K562 (cell line): ENCODE results near the gene IL1R1. TPM values are rescaled to one million over a fixed set of nuclear protein-coding genes. Genes with fewer than 3 reads are reported as not detected.

Experiments used
- ATAC-seq: fragments of 200-7000 bp; cut with Tn5 transposase; 3 replicates; pipeline ENCODE4 v1.9.1; 2020; ENCODE audit warnings: moderate library complexity
- BruUV-seq: library from RNA; stranded (reverse); fragments of 400-500 nt; replicated peaks from 2 replicates; lab custom pipeline; 2021; lab: Mats Ljungman, UMichigan
- CTCF ChIA-PET: fragments of 300-600 bp; formaldehyde crosslinking; extraction: SDS; loops from one replicate; lab custom pipeline; 2021; ENCODE audit warnings: low intra/inter-chr PET ratio; lab: Yijun Ruan, JAX
- POLR2A ChIA-PET: fragments of 300-600, 350-650 bp; sonication (Branson Sonifier 250); formaldehyde crosslinking; extraction: SDS; loops from one replicate; lab custom pipeline; 2021; ENCODE audit warnings: antibody characterized with exemption, inconsistent platforms; lab: Yijun Ruan, JAX
- DNase-seq, 4 experiments: peaks; one replicate each; pipeline versions ENCODE4 v3.0.0 to v3.0.0-alpha.2; 2011 to 2018; ENCODE audit warnings: low spot score in 3 of 4, mixed read lengths in 3 of 4; ENCODE audit errors: extremely low read depth in 1 of 4
- FAIRE-seq: peaks from 2 replicates; lab custom pipeline; 2011; peaks lifted over from hg19 to GRCh38; lab: Jason Lieb, UNC
- H2AFZ ChIP-seq: 2 replicates; pipeline ENCODE4 v1.6.0; 2011; ENCODE audit warnings: low read depth, low read length, control low read depth, inconsistent platforms
- H3K27ac ChIP-seq: fragments of 200-600 bp; 3 replicates; pipeline ENCODE4 v1.8.0; 2011; ENCODE audit warnings: low read depth, mild to moderate bottlenecking, control low read depth, inconsistent platforms, low read length, moderate library complexity, mixed read lengths; ENCODE audit errors: extremely low read depth
- H3K27me3 ChIP-seq, 2 experiments: fragments of 300-600 bp in 1 of 2; 2 replicates in 1 of 2; 3 replicates in 1 of 2; pipeline versions ENCODE4 v1.6.0 to v1.8.0; 2011; ENCODE audit warnings: inconsistent platforms in 2 of 2, low read length in 2 of 2, mild to moderate bottlenecking in 1 of 2, mixed read lengths in 1 of 2, moderate library complexity in 1 of 2; ENCODE audit not compliant: control insufficient read depth in 2 of 2, insufficient read depth in 2 of 2
- H3K36me3 ChIP-seq: fragments of 300-600 bp; 3 replicates; pipeline ENCODE4 v1.8.0; 2011; ENCODE audit warnings: mild to moderate bottlenecking, low read length, inconsistent platforms; ENCODE audit not compliant: control insufficient read depth, insufficient read depth
- H3K4me1 ChIP-seq, 2 experiments: fragments of 200-600 bp in 1 of 2; replicated peaks in 1 of 2; 2 replicates in 1 of 2; 3 replicates in 1 of 2; pipeline versions ENCODE4 v1.5.1 to v1.8.0; 2011; ENCODE audit warnings: inconsistent platforms in 2 of 2, low read length in 2 of 2, mild to moderate bottlenecking in 1 of 2, mixed read lengths in 1 of 2, moderate library complexity in 1 of 2; ENCODE audit not compliant: control insufficient read depth in 2 of 2, insufficient read depth in 2 of 2
- H3K4me2 ChIP-seq: 2 replicates; pipeline ENCODE4 v1.6.1; 2011; ENCODE audit warnings: low read length, control low read depth, inconsistent platforms, mixed read lengths; ENCODE audit not compliant: insufficient read depth
- H3K4me3 ChIP-seq: fragments of 200-600 bp; sonication (generic), shearing (Covaris generic); 2 replicates; pipeline ENCODE4 v1.5.1; 2016; ENCODE audit warnings: control low read depth, inconsistent platforms
- H3K79me2 ChIP-seq: fragments of 200-600 bp; 3 replicates; pipeline ENCODE4 v1.8.0; 2011; ENCODE audit warnings: low read length, inconsistent platforms; ENCODE audit not compliant: control insufficient read depth, insufficient read depth
- H3K9ac ChIP-seq, 2 experiments: 2 replicates each; pipeline versions ENCODE4 v1.6.0 to v1.6.1; 2011; ENCODE audit warnings: low read depth in 2 of 2, low read length in 2 of 2, control low read depth in 1 of 2, inconsistent platforms in 1 of 2, mild to moderate bottlenecking in 1 of 2, mixed read lengths in 1 of 2; ENCODE audit not compliant: insufficient read depth in 1 of 2
- H3K9me1 ChIP-seq: one replicate; pipeline ENCODE4 v1.6.0; 2011; ENCODE audit warnings: inconsistent platforms, mild to moderate bottlenecking, low read length, moderate library complexity; ENCODE audit not compliant: control insufficient read depth, insufficient read depth
- H3K9me3 ChIP-seq: replicated peaks from 2 replicates; pipeline ENCODE4 v1.5.1; 2011; ENCODE audit warnings: low read depth, low read length, inconsistent platforms; ENCODE audit not compliant: control insufficient read depth, insufficient read depth
- H4K20me1 ChIP-seq: replicated peaks from 2 replicates; pipeline ENCODE4 v1.6.1; 2011; ENCODE audit warnings: low read length, inconsistent platforms, mixed read lengths; ENCODE audit not compliant: control insufficient read depth, insufficient read depth
- C11orf30 ChIP-seq: fragments of 450-650 bp; IDR thresholded peaks from 2 replicates; pipeline ENCODE4 v1.6.1; 2016; ENCODE audit warnings: low read depth, mild to moderate bottlenecking
- CBX3 ChIP-seq, 2 experiments: IDR thresholded peaks; 1 replicate in 1 of 2; 2 replicates in 1 of 2; pipeline ENCODE4 v1.6.1; 2012; ENCODE audit warnings: inconsistent platforms in 2 of 2, low read length in 2 of 2, borderline replicate concordance in 1 of 2, control low read depth in 1 of 2
- ETS1 ChIP-seq: conservative IDR thresholded peaks from 2 replicates; pipeline ENCODE4 v1.6.1; 2011; ENCODE audit warnings: low read depth, mild to moderate bottlenecking, low read length; ENCODE audit not compliant: control insufficient read depth
- JUNB ChIP-seq: fragments of 450-650 bp; formaldehyde crosslinking; conservative IDR thresholded peaks from 2 replicates; pipeline ENCODE4 v1.4.0; 2020; ENCODE audit warnings: mild to moderate bottlenecking
- MCM7 ChIP-seq, 2 experiments: fragments of 450-650 bp; IDR thresholded peaks; 2 replicates each; pipeline ENCODE4 v1.6.1; 2016 to 2018
- POLR2H ChIP-seq: IDR thresholded peaks from 2 replicates; pipeline ENCODE4 v1.6.1; 2016; ENCODE audit warnings: missing genetic modification characterization, low read depth, mild to moderate bottlenecking, control low read depth, missing compliant biosample characterization, moderate library complexity
- SP1 ChIP-seq: sonication (generic); formaldehyde crosslinking; IDR thresholded peaks from 2 replicates; pipeline ENCODE4 v1.8.1; 2022; ENCODE audit warnings: mild to moderate bottlenecking, missing genetic modification reagents
- ZFP91 ChIP-seq: sonication (generic); formaldehyde crosslinking; IDR thresholded peaks from 2 replicates; pipeline ENCODE4 v1.8.0; 2022; ENCODE audit warnings: mild to moderate bottlenecking, missing genetic modification reagents
- WGBS: fragments of 100-300 bp; shearing (Covaris generic); methylation state at CpG from one replicate; pipeline ENCODE4 v1.1.6; 2016; ENCODE audit warnings: low coverage, mixed read lengths; ENCODE audit not compliant: insufficient coverage; ENCODE audit errors: missing lambda C conversion rate; 5-methylcytosine and 5-hydroxymethylcytosine counted together
- in situ Hi-C: fragments of 300-500 bp; cut with MboI; formaldehyde crosslinking; loops from 4 replicates; pipeline ENCODE4 v1.15.0; 2018; ENCODE audit warnings: inconsistent platforms, mixed read lengths
- intact Hi-C: fragments of 100-400 bp; cut with micrococcal nuclease; formaldehyde crosslinking; loops from 2 replicates; pipeline ENCODE4 v1.14.2; 2022
- polyA plus RNA-seq, 8 experiments: library from polyadenylated mRNA; depleted of rRNA in 4 of 8; stranded (reverse) in 5 of 8; unstranded in 3 of 8; fragments of >200 nt; fragmentation: Nextera tagmentation in 2 of 8; fragmentation: Illumina TruSeq in 1 of 8; extraction: Ambion mirVana in 2 of 8; extraction: Trizol in 1 of 8; gene quantifications; 2 replicates each; pipeline versions ENCODE4 v1.2.1 to v1.2.3, GENCODE V29; 2011 to 2014; ENCODE audit warnings: inconsistent platforms in 1 of 8, missing spikeins in 1 of 8
- total RNA-seq, 7 experiments: library from RNA; depleted of rRNA in 6 of 7; stranded (reverse); fragments of >200 nt in 6 of 7; fragmentation: Illumina TruSeq in 2 of 7; extraction: Trizol in 2 of 7; gene quantifications; 2 replicates each; pipeline versions ENCODE4 v1.2.1 to v1.2.3, GENCODE V29; 2011 to 2021; ENCODE audit warnings: low replicate concordance in 1 of 7
- TF ChIP-seq, protein P1 (sequence below): IDR thresholded peaks from 2 replicates; pipeline ENCODE4 v1.6.1; 2016; ENCODE audit warnings: missing genetic modification characterization, missing compliant biosample characterization

The IL1R1 gene
- total and polyA plus RNA-seq, 9 of the 15 experiments (the other 6 are each of a cell fraction or from before 2014, with no cell fraction given) = 0.81 to 3.9 (median 1.6) TPM

- DNase-seq = no peak
- H3K9me3 ChIP-seq = no peaks in the 10 kb centered on the region
- H3K9ac ChIP-seq = no peak overlapping the region
- TF ChIP-seq JUNB (CRISPR knock-in tag) (no peak), C11orf30 (no peak), ETS1 (no peak), POLR2H (no peak), CBX3 (IDR thresholded peaks at IDR 0.05; ENCODE audit: borderline replicate concordance in 1 of 2, low read length in 2 of 2) (no peak), ZFP91 (no peak), SP1 (CRISPR knock-in tag) (no peak), MCM7 (IDR thresholded peaks at IDR 0.05) (no peak)
- TF ChIP-seq, protein P1, sequence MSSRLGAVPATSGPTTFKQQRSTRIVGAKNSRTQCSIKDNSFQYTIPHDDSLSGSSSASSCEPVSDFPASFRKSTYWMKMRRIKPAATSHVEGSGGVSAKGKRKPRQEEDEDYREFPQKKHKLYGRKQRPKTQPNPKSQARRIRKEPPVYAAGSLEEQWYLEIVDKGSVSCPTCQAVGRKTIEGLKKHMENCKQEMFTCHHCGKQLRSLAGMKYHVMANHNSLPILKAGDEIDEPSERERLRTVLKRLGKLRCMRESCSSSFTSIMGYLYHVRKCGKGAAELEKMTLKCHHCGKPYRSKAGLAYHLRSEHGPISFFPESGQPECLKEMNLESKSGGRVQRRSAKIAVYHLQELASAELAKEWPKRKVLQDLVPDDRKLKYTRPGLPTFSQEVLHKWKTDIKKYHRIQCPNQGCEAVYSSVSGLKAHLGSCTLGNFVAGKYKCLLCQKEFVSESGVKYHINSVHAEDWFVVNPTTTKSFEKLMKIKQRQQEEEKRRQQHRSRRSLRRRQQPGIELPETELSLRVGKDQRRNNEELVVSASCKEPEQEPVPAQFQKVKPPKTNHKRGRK (tag) = no peak
- BruUV-seq = no TSS peak
- FAIRE-seq = no peak
- in situ Hi-C loops = no loop called here
- no peak for ATAC-seq
- intact Hi-C loops = no loop called here
- H3K4me3 ChIP-seq = no peak overlapping the region
- no peaks in the 10 kb centered on the region for H3K27me3 ChIP-seq
- H3K4me1 ChIP-seq = peaks cover 0 to 3% of the 10 kb centered on the region in 2 experiments; a peak in 1 of 5 replicates
- POLR2A ChIA-PET = no interaction called here
- no peaks in the 10 kb centered on the region for H3K9me1 ChIP-seq
- H3K4me2 ChIP-seq = no peak overlapping the region
- no peaks in the 10 kb centered on the region for H4K20me1 ChIP-seq
- H3K79me2 ChIP-seq = no peaks in the 10 kb centered on the region
- 17% methylated on average over 1 of the region's 1 CpG for WGBS
- H2AFZ ChIP-seq = no peak overlapping the region
- CTCF ChIA-PET = interaction anchor here (0.7 to 1.1 kb wide), 2 partner anchors 56 to 85 kb away, joined by 3 read pairs; no protein-coding TSS in a partner anchor
- H3K27ac ChIP-seq = no peak overlapping the region
- H3K36me3 ChIP-seq = no peaks in the 10 kb centered on the region
Observed at GRCh38 chr2:102184568-102184967, 42.0 kb downstream of the IL1R1 start.
